ENCODE measurements around the gene CD8A. TPM values are rescaled to one million over a fixed set of nuclear protein-coding genes. Genes with fewer than 3 reads are reported as not detected.

CD8A gene
- total and polyA plus RNA-seq, 2 of the 8 experiments (the other 6 are each of a cell fraction or from before 2014, with no cell fraction given), result 0.14 to 0.39 TPM

DNA sequence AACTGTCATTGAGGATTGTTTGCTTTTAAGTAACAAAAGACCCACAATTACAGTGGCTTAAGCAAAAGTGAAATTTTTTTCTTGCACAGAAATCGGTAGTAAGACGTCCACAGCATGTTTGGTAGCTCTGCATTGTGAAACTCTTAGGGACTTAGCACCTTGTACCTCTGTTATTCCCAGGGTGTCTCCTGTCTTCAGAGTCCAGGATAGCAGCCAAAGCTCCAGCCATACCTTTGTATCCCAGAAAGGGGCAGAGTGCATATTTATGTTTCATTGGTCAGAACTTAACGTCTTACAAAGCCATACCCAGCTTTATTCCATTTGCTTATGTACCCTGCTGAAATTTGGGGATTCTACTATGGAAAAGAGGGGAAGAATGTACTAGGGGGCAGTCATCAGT is 37.8 kb downstream of the CD8A start:
- ChIA-PET POLR2A (ENCODE audit: partially characterized antibody) (interaction anchor here (0.6 to 1.6 kb wide), 2 partner anchors 10 to 423 kb away, joined by 3 to 5 read pairs; no protein-coding TSS in a partner anchor), CTCF (ENCODE audit: partially characterized antibody) (interaction anchor here (1.0 to 3.6 kb wide), 2 partner anchors 12 to 266 kb away, joined by 3 to 29 read pairs; no protein-coding TSS in a partner anchor)
- DNase-seq (ENCODE audit: low read depth in 1 of 2, low spot score in 2 of 2) (no peak), FAIRE-seq (no peak)
- H3K9ac ChIP-seq (replicated peaks in 1 of 4; ENCODE audit: extremely low read depth in 1 of 4, low read depth in 3 of 4, low read length in 3 of 4), result no peak overlapping the region
- H2BK12ac ChIP-seq (ENCODE audit: low read depth, low read length), result no peak overlapping the region
- no peak overlapping the region for H2BK20ac ChIP-seq (ENCODE audit: low read length)
- no peaks in the 10 kb centered on the region for H3K79me1 ChIP-seq (ENCODE audit: low read depth, low read length)
- H2BK15ac ChIP-seq (ENCODE audit: low read length), result no peak overlapping the region
- H4K8ac ChIP-seq (ENCODE audit: extremely low read depth, insufficient read depth, low read length), result no peak overlapping the region
- no peak overlapping the region for H2BK120ac ChIP-seq (replicated peaks; ENCODE audit: low read depth, low read length)
- no peaks in the 10 kb centered on the region for H3K23me2 ChIP-seq (ENCODE audit: low read depth, low read length)
- peaks cover 7 to 40% (median 12%) of the 10 kb centered on the region in 4 experiments; a peak in 6 of 8 replicates for H3K36me3 ChIP-seq (ENCODE audit: control insufficient read depth in 2 of 4, insufficient read depth in 4 of 4, low read length in 3 of 4)
- H3K27ac ChIP-seq (ENCODE audit: low read depth, low read length), result no peak overlapping the region
- H3K4ac ChIP-seq (replicated peaks; ENCODE audit: insufficient read length, low read depth, low read length), result no peak overlapping the region
- no peak overlapping the region for H4K5ac ChIP-seq (ENCODE audit: insufficient read length, low read depth, low read length)
- no peak overlapping the region for H4K91ac ChIP-seq (replicated peaks; ENCODE audit: insufficient read length, low read length)
- 90% methylated on average over 3 of the region's 3 CpGs; no CpG with 5 or more reads in 1 of the 2 experiments for WGBS, 2 experiments (ENCODE audit: extremely low coverage in 1 of 2, insufficient coverage in 1 of 2, insufficient read length in 1 of 2, insufficient replicate concordance in 2 of 2, low coverage in 1 of 2, low lambda C conversion rate in 2 of 2, missing lambda C conversion rate in 1 of 2)
- H2AK5ac ChIP-seq (ENCODE audit: low read depth, low read length), result no peak overlapping the region
- no peak overlapping the region for H3K56ac ChIP-seq (replicated peaks; ENCODE audit: insufficient read length, low read depth, low read length)
- H3K79me2 ChIP-seq (ENCODE audit: control insufficient read depth in 1 of 2, insufficient read depth in 2 of 2, low read length in 2 of 2), result peaks cover 2 to 54% of the 10 kb centered on the region in 2 experiments; a peak in 2 of 4 replicates
- no peak overlapping the region for H3K4me3 ChIP-seq (ENCODE audit: extremely low read depth in 1 of 4, insufficient read depth in 2 of 4, low read depth in 3 of 4, low read length in 4 of 4)
- H3K18ac ChIP-seq (ENCODE audit: extremely low read depth, low read length), result no peak overlapping the region
- no peak overlapping the region for H2AFZ ChIP-seq (ENCODE audit: low read length)
- H3K27me3 ChIP-seq (replicated peaks in 1 of 4; ENCODE audit: control insufficient read depth in 3 of 4, extremely low read depth in 1 of 4, insufficient read depth in 3 of 4, low read length in 3 of 4), result no peaks in the 10 kb centered on the region
- H3K9me3 ChIP-seq (ENCODE audit: insufficient read depth in 2 of 2, low read depth in 1 of 2, low read length in 1 of 2), result peaks cover 0 to 9% of the 10 kb centered on the region in 2 experiments; a peak in 3 of 4 replicates
- peaks cover 0 to 2% (median 0%) of the 10 kb centered on the region in 4 experiments; a peak in 1 of 7 replicates for H3K4me1 ChIP-seq (replicated peaks in 1 of 4; ENCODE audit: control insufficient read depth in 3 of 4, insufficient read depth in 4 of 4, low read length in 3 of 4)
- H3K4me2 ChIP-seq (ENCODE audit: insufficient read depth in 1 of 2, low read depth in 2 of 2, low read length in 2 of 2), result no peak overlapping the region
- H4K20me1 ChIP-seq (replicated peaks in 1 of 2; ENCODE audit: control insufficient read depth in 1 of 2, insufficient read depth in 2 of 2, low read length in 2 of 2), result peaks cover 1 to 2% of the 10 kb centered on the region in 2 experiments
- H3K23ac ChIP-seq (ENCODE audit: insufficient read length), result no peak overlapping the region
- H3K14ac ChIP-seq (ENCODE audit: insufficient read length), result no peak overlapping the region
- H2BK5ac ChIP-seq (ENCODE audit: low read depth, low read length), result no peak overlapping the region
- TF ChIP-seq, protein P1, sequence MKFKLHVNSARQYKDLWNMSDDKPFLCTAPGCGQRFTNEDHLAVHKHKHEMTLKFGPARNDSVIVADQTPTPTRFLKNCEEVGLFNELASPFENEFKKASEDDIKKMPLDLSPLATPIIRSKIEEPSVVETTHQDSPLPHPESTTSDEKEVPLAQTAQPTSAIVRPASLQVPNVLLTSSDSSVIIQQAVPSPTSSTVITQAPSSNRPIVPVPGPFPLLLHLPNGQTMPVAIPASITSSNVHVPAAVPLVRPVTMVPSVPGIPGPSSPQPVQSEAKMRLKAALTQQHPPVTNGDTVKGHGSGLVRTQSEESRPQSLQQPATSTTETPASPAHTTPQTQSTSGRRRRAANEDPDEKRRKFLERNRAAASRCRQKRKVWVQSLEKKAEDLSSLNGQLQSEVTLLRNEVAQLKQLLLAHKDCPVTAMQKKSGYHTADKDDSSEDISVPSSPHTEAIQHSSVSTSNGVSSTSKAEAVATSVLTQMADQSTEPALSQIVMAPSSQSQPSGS (IDR thresholded peaks at IDR 0.05; ENCODE audit: low read length), result no peak
- no peak for TF ChIP-seq EGR1 (IDR thresholded peaks at IDR 0.05; ENCODE audit: borderline replicate concordance, low read depth, low read length)
- TF ChIP-seq FOSL1 (IDR thresholded peaks at IDR 0.05; ENCODE audit: insufficient read depth, low read depth, low read length), result no peak
- no peak for TF ChIP-seq TCF12 (IDR thresholded peaks at IDR 0.05; ENCODE audit: low read depth, low read length)
- TF ChIP-seq RXRA (IDR thresholded peaks at IDR 0.05; ENCODE audit: insufficient read depth, low read depth, low read length), result no peak
- TF ChIP-seq GABPA (IDR thresholded peaks at IDR 0.05; ENCODE audit: borderline replicate concordance, insufficient read depth, low read length), result no peak
- no peak for TF ChIP-seq RAD21 (IDR thresholded peaks at IDR 0.05 in 1 of 2, conservative IDR thresholded peaks at IDR 0.05 in 1 of 2; ENCODE audit: low read depth in 2 of 2, low read length in 2 of 2)
- TF ChIP-seq KDM5A (IDR thresholded peaks at IDR 0.05; ENCODE audit: low read length), result no peak
- TF ChIP-seq TEAD4 (IDR thresholded peaks at IDR 0.05; ENCODE audit: low read depth, low read length), result no peak
- TF ChIP-seq RFX5 (IDR thresholded peaks at IDR 0.05; ENCODE audit: borderline replicate concordance, low read depth, low read length), result no peak
- TF ChIP-seq PHF8 (conservative IDR thresholded peaks at IDR 0.05; ENCODE audit: low read depth, low read length), result no peak
- no peak for TF ChIP-seq CHD2 (IDR thresholded peaks at IDR 0.05; ENCODE audit: low read length)
